Small intestine (tissue), 7 donors: ENCODE results near the gene ZNF512B. TPM values are rescaled to one million over a fixed set of nuclear protein-coding genes. Genes with fewer than 3 reads are reported as not detected.

Experiments
- DNase-seq, 2 donors: peaks; one replicate each; pipeline versions ENCODE4 v3.0.0 to v3.0.0-alpha.2; 2013
- FAIRE-seq: peaks from 2 replicates; lab custom pipeline; 2012; peaks lifted over from hg19 to GRCh38; lab: Jason Lieb, UNC
- H3K27ac ChIP-seq, 3 donors: one replicate each; pipeline ENCODE4 v1.5.1; 2013; ENCODE audit warnings: low read length in 2 of 3, mild to moderate bottlenecking in 2 of 3, control low read depth in 1 of 3, inconsistent platforms in 1 of 3, low read depth in 1 of 3, moderate library complexity in 1 of 3
- H3K27me3 ChIP-seq, 3 donors: one replicate each; pipeline ENCODE4 v1.6.1; 2013; ENCODE audit warnings: low read length in 3 of 3, inconsistent platforms in 1 of 3; ENCODE audit not compliant: control insufficient read depth in 3 of 3, insufficient read depth in 3 of 3
- H3K36me3 ChIP-seq, 3 donors: one replicate each; pipeline ENCODE4 v1.6.1; 2013; ENCODE audit warnings: low read length in 3 of 3, inconsistent platforms in 1 of 3, low read depth in 1 of 3, mild to moderate bottlenecking in 1 of 3, moderate library complexity in 1 of 3; ENCODE audit not compliant: control insufficient read depth in 3 of 3, insufficient read depth in 2 of 3
- H3K4me1 ChIP-seq, 3 donors: one replicate each; pipeline ENCODE4 v1.6.1; 2013; ENCODE audit warnings: low read length in 2 of 3, inconsistent platforms in 1 of 3, low read depth in 1 of 3, mild to moderate bottlenecking in 1 of 3, moderate library complexity in 1 of 3; ENCODE audit not compliant: control insufficient read depth in 3 of 3, insufficient read depth in 2 of 3
- H3K4me3 ChIP-seq, 3 donors: one replicate each; pipeline ENCODE4 v1.5.1; 2013; ENCODE audit warnings: low read length in 3 of 3, control low read depth in 1 of 3, inconsistent platforms in 1 of 3, low read depth in 1 of 3, mild to moderate bottlenecking in 1 of 3, moderate library complexity in 1 of 3
- H3K9me3 ChIP-seq, 2 donors: one replicate each; pipeline ENCODE4 v1.6.1; 2013; ENCODE audit warnings: low read depth in 1 of 2, low read length in 1 of 2; ENCODE audit not compliant: control insufficient read depth in 2 of 2, insufficient read depth in 1 of 2
- WGBS, 3 donors: extraction: QIAGEN DNeasy Blood & Tissue Kit; methylation state at CpG; one replicate each; pipeline ENCODE4 v1.1.7; 2013; 5-methylcytosine and 5-hydroxymethylcytosine counted together
- polyA plus RNA-seq, 4 donors: library from polyadenylated mRNA; stranded (reverse) in 3 of 4; unstranded in 1 of 4; fragments of 200-250 nt in 3 of 4; fragments of 120-200 nt in 1 of 4; gene quantifications; one replicate each; pipeline versions ENCODE4 v1.2.1 to v1.2.3, GENCODE V29; 2013
- donor health status: healthy with polysubstance abuse.
- donor health status: control.
- donor health status: control.
- donor health status: Bipolar disorder and iron deficiency.
- donor health status: healthy.

Gene ZNF512B
- polyA plus RNA-seq, 4 donors, result 2.5 to 5.0 (median 3.6) TPM

DNA sequence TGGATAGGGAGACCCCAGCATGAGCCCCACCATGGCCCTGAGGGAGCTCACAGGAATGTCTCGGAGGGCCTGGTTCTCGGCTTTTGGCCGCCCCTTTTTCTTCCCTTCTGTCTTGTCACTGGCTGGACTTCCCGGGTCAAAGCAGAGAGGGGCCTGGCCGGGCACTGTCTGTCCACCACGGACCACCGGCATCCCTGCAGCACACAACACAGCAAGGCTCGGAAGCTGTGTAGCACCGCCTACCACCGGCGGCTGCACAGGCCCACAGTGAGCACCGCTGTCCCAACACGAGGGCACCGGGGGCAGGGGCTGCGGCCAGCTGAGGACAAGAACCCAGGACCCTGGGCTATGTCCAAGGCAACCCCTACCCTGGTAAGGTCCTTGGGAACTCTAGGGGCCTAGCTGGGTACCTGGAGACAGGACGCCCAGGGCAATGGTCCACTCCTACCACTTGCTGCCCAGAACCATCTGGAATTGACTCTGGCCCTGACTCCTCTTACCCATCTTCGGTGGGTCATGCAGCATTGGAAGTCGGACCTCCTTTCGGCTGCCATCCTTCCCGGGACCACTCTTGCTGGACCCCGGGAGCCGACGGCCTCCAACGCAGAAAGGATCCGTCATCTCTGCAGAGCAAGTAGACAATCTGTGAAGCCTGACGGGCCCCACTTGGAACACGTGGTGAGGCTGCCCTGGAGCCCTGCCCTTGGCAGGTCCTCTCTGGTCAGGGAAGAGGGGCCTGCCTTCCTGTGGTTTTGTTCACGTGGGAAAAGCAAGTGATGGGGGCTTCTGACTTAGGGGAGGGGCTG lies 2.2 kb downstream of the ZNF512B start:
- DNase-seq (no peak), FAIRE-seq (no peak)
- Histone ChIP-seq H3K27ac (no peak overlapping the region), H3K9me3 (peaks cover 0 to 41% of the 10 kb centered on the region in 2 donors), H3K36me3 (peaks cover 0 to 44% (median 0%) of the 10 kb centered on the region in 3 donors), H3K4me3 (no peak overlapping the region), H3K27me3 (peaks cover 0 to 7% (median 0%) of the 10 kb centered on the region in 3 donors), H3K4me1 (peaks cover 0 to 12% (median 6%) of the 10 kb centered on the region in 3 donors)
- 91 to 95% (median 95%) methylated on average over 25 to 28 of the region's 28 CpGs for WGBS, 3 donors

GRCh38 chr20:63966944-63967322 lies 2.8 kb downstream of the ZNF512B start:
- Histone ChIP-seq H3K27me3 (peaks cover 0 to 7% (median 0%) of the 10 kb centered on the region in 3 donors), H3K4me3 (no peak overlapping the region), H3K4me1 (peaks cover 0 to 12% (median 6%) of the 10 kb centered on the region in 3 donors), H3K36me3 (peaks cover 0 to 50% (median 0%) of the 10 kb centered on the region in 3 donors), H3K27ac (no peak overlapping the region), H3K9me3 (peaks cover 0 to 41% of the 10 kb centered on the region in 2 donors)
- no peak for FAIRE-seq
- DNase-seq, result no peak
- 88 to 97% (median 92%) methylated on average over 12 to 13 of the region's 13 CpGs for WGBS, 3 donors

GRCh38 chr20:63966172-63966943 lies 3.4 kb downstream of the ZNF512B start:
- Histone ChIP-seq H3K4me1 (peaks cover 0 to 12% (median 6%) of the 10 kb centered on the region in 3 donors), H3K27me3 (peaks cover 0 to 7% (median 0%) of the 10 kb centered on the region in 3 donors), H3K4me3 (no peak overlapping the region), H3K36me3 (peaks cover 0 to 56% (median 0%) of the 10 kb centered on the region in 3 donors), H3K27ac (no peak overlapping the region), H3K9me3 (peaks cover 0 to 41% of the 10 kb centered on the region in 2 donors)
- 95 to 96% (median 96%) methylated on average over 27 of the region's 27 CpGs for WGBS, 3 donors
- DNase-seq (no peak), FAIRE-seq (no peak)

GRCh38 chr20:63964412-63964811 lies 5.3 kb downstream of the ZNF512B start:
- Histone ChIP-seq H3K4me1 (peaks cover 0 to 8% (median 6%) of the 10 kb centered on the region in 3 donors), H3K36me3 (peaks cover 0 to 65% (median 0%) of the 10 kb centered on the region in 3 donors), H3K9me3 (peaks cover 0 to 41% of the 10 kb centered on the region in 2 donors), H3K27ac (no peak overlapping the region), H3K27me3 (no peaks in the 10 kb centered on the region), H3K4me3 (no peak overlapping the region)
- DNase-seq (no peak), FAIRE-seq (no peak)
- WGBS, 3 donors, result 95 to 98% (median 96%) methylated on average over 16 of the region's 16 CpGs

- Histone ChIP-seq H3K9me3 (peaks cover 0 to 41% of the 10 kb centered on the region in 2 donors), H3K27ac (no peak overlapping the region), H3K27me3 (no peaks in the 10 kb centered on the region), H3K4me3 (no peak overlapping the region), H3K4me1 (peaks cover 0 to 4% (median 3%) of the 10 kb centered on the region in 3 donors), H3K36me3 (peaks cover 0 to 71% (median 0%) of the 10 kb centered on the region in 3 donors)
- DNase-seq (no peak), FAIRE-seq (no peak)
- 91 to 97% (median 93%) methylated on average over 16 of the region's 16 CpGs for WGBS, 3 donors
Observed at GRCh38 chr20:63963784-63964301, 5.9 kb downstream of the ZNF512B start.

GRCh38 chr20:63963348-63963741 lies 6.4 kb downstream of the ZNF512B start:
- Histone ChIP-seq H3K27ac (no peak overlapping the region), H3K36me3 (peaks cover 0 to 76% (median 0%) of the 10 kb centered on the region in 3 donors), H3K4me1 (no peaks in the 10 kb centered on the region), H3K27me3 (no peaks in the 10 kb centered on the region), H3K4me3 (no peak overlapping the region), H3K9me3 (peaks cover 0 to 38% of the 10 kb centered on the region in 2 donors)
- FAIRE-seq (no peak), DNase-seq (no peak)
- 89 to 96% (median 91%) methylated on average over 25 to 27 of the region's 27 CpGs for WGBS, 3 donors

DNA sequence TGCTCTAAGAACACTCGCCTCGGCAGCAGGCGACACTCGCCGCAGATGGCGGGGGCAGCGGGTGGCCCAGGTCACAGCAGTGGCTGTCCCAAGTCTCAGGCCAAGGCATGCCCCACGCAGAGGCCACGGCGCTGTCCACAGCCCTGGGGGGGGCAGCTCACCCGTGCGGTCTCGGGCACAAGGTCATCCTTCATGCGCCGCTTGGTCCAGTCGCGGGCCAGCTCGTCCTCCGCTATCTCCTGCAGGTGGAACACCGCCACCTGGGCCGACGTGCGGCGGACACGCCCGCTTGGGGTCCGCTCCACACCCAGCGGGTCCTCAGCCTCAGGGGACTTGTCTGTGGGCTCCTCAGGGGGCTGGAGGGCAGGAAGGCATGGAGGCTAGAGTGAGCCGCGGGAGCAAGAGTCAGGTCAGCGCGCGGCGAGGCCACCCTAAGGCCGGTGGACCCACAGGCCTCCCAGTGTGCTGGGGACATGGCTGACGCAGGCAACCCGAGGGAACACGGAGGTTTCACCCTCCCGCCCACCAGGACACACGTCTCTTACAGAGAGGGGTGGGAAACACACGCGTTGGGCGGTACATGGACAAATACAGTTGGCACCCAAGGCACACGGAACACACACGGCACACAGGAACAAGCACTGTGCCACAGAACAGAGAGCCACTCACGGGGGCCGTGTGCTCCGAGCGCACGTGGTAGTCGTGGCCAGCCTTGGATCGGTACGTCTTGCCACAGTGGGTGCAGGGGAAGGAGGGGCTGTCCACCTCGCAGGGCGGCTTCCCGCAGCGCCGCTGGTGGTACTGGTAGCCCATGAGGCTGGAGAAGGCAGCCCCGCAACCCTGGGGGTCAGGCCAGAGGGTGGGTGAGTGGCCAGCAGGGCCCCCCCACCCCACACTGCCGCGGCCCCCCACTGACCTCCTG lies 7.0 kb downstream of the ZNF512B start:
- no peak for FAIRE-seq
- Histone ChIP-seq H3K9me3 (peaks cover 0 to 32% of the 10 kb centered on the region in 2 donors), H3K4me3 (no peak overlapping the region), H3K27ac (no peak overlapping the region), H3K36me3 (peaks cover 0 to 72% (median 0%) of the 10 kb centered on the region in 3 donors), H3K4me1 (peaks cover 0 to 5% (median 0%) of the 10 kb centered on the region in 3 donors), H3K27me3 (no peaks in the 10 kb centered on the region)
- 95 to 97% (median 96%) methylated on average over 51 to 61 of the region's 61 CpGs for WGBS, 3 donors
- no peak for DNase-seq
